GM12801 (cell line): ENCODE results near the gene AMBRA1.

ENCODE experiments used
- TF ChIP-seq, protein P1 (sequence below): IDR thresholded peaks from one replicate; pipeline ENCODE4 v1.5.1; 2011; ENCODE audit warnings: control low read depth; ENCODE audit not compliant: insufficient read length; ENCODE audit errors: extremely low read depth

The AMBRA1 gene

DNA sequence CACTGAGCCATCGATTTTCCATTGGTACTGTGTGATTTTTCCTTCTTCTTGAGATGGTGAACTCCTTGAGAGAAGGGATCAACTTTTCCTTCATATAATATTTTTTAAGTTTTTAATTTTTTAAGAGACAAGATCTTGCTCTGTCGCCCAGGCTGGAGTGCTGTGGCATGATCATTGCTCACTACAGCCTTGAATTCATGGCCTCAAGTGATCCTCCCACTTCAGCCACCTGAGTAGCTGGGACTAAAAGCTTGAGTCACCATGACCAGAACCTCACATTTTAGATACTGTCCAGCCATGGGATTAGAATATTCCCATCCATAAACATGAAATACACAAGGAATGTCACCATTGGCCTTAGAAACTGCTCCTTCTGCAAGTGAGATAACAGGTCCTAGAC is 135.3 kb downstream of the AMBRA1 start:
- TF ChIP-seq, protein P1, sequence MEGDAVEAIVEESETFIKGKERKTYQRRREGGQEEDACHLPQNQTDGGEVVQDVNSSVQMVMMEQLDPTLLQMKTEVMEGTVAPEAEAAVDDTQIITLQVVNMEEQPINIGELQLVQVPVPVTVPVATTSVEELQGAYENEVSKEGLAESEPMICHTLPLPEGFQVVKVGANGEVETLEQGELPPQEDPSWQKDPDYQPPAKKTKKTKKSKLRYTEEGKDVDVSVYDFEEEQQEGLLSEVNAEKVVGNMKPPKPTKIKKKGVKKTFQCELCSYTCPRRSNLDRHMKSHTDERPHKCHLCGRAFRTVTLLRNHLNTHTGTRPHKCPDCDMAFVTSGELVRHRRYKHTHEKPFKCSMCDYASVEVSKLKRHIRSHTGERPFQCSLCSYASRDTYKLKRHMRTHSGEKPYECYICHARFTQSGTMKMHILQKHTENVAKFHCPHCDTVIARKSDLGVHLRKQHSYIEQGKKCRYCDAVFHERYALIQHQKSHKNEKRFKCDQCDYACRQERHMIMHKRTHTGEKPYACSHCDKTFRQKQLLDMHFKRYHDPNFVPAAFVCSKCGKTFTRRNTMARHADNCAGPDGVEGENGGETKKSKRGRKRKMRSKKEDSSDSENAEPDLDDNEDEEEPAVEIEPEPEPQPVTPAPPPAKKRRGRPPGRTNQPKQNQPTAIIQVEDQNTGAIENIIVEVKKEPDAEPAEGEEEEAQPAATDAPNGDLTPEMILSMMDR = no peak

DNA sequence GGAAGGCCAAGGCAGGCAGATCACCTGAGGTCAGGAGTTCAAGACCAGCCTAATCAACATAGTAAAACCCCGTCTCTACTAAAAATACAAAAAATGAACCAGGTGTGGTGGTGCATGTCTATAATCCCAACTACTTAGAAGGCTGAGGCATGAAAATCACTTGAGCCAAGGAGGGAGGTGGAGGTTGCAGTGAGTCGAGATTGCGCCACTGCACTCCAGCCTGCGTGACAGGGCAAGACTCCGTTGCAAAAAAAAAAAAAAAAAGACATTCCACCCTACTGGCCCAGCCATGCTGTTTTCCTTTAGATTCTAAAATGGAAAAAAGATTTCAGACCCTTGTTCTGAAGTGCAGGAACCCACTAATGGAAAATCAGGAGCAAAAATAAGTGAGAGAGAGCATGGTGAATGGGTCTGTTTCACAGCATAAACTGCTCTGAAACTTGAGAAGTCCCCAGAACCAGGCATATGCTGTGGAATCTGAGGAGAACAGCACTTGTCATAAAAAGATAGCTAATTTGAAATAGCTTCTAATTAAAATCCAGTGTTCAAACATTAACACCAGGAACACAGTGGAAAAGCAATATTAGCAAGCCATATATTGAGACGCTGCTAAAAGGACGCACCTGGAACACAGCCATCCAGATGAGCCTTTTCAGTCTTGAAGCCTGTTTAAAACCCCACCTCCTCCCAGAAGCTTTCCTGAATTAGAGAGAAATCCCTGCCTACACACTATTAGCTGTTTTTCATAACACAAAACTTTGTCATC is 136.0 kb downstream of the AMBRA1 start:
- TF ChIP-seq, protein P1 = no peak

DNA sequence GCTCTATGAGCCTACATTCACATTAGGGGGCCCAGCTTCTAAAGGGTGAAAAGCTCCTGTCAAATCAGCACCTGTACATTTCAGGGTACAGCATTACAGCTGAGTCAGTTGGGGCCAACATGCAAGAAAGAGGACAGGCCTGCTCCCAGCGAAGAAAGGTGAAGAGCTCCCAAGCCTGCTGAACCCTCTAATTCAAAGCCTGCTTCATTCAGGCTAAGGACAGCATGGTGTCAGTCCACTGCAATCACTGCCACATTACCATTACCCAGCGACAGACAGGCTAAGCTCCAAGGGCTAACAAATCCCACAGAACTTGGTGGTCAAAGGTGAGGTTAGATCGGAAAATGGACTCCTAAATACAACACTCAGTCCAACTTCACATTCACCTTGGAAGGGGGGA is 136.8 kb downstream of the AMBRA1 start:
- TF ChIP-seq, protein P1 = no peak

DNA sequence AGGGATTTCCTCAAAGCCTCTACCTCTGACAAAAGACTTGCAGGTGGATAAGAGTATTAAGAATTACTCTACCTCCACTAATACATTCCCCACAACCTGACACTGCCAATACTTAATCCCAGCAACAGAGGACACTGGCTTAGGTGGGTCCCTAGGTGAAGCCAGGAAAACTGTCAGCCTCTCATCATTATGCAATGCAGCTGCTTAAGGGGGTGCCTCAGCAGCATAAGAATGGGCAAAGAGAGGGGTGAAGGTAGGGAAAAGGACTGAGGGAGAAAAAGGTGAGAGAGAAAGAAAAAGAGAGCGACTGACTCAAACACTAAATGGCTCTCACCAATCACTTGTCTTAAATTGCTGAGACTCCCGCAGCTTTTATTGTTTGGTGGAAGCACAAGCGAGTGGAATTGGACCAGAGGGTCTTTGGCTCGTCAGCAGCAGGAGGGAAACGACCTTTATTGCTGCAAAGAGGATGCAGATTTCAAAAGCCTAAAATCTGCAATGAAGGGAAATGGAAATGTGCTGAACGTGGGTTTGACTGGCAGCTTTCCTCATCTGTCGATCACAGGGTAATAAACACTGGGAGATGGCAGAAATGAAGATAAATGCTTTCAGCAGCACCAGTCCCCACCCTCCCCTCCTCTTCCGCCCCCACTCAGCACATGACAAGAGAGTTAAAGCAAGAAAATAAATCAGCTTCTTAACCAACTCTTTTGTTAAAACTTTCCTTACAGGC is 137.4 kb downstream of the AMBRA1 start:
- TF ChIP-seq, protein P1 = no peak

DNA sequence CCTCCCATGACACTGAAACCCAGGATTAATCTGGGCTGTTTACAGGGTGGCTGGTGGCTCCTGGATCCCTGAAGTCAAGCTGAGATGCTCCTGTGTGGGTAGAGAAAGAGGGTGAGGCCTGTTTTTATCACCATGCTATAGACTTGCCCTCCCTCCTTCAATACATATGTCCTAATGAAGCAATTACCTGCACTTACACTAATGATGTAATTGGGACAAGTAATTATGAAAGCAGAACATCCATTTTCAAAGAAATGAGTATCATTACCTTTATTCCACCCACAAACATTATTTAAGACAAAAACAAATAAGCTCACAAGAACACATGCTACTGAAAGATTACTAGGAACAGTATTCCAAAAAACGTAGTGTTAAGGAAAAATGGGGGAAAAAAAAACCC is 138.0 kb downstream of the AMBRA1 start:
- TF ChIP-seq, protein P1 = no peak

DNA sequence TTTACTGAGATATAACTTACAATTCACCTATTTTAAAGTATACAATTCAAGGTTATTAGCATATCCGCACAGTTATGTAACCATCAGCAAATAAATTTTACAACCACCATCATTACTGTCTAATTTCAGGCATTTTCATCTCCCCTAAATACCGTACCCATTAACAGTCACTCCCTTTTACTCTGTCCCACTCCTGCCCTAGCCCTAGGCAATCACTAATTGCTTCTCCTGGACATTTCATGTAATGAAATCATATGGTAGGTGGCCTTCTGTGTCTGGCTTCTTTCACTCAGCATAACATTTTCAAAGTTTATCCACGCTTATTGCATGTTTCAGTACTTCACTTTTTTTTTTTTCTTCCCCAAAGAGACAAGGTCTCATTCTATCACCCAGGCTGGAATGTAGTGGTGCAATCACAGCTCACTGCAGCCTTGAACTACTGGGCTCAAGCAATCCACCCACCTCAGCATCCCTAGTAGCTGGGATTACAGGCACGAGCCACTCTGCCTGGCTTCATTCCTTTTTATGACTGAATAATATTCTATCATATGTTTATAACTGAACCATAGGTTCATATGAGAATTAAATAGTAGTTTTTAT is 140.8 kb downstream of the AMBRA1 start:
- TF ChIP-seq, protein P1 = no peak

DNA sequence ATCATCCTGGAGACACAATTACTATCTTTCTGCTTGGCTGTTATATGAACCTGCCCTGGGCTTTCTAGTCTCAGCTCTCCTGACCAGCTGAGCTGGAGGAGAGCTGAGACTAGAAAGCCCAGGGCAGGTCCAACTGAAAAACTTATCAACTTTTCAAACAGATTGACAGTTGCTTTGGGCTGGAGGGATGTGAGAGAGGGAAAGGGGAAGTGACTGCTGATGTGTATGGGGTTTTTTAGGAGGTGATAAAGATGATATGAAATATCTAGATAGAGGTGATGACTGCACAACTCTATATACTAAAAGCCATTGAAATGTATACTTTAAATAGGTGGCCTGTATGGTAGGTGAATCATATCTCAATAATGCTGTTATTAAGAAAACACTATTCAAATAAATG is 142.1 kb downstream of the AMBRA1 start:
- TF ChIP-seq, protein P1 = no peak
